GM12872 (cell line): ENCODE measurements around the gene DARS1.

Experiments used
- TF ChIP-seq, protein P1 (sequence below): IDR thresholded peaks from 3 replicates; pipeline ENCODE4 v1.5.1; 2011; ENCODE audit warnings: low read depth, mild to moderate bottlenecking, low read length, moderate library complexity; ENCODE audit not compliant: insufficient read depth

The DARS1 gene

DNA sequence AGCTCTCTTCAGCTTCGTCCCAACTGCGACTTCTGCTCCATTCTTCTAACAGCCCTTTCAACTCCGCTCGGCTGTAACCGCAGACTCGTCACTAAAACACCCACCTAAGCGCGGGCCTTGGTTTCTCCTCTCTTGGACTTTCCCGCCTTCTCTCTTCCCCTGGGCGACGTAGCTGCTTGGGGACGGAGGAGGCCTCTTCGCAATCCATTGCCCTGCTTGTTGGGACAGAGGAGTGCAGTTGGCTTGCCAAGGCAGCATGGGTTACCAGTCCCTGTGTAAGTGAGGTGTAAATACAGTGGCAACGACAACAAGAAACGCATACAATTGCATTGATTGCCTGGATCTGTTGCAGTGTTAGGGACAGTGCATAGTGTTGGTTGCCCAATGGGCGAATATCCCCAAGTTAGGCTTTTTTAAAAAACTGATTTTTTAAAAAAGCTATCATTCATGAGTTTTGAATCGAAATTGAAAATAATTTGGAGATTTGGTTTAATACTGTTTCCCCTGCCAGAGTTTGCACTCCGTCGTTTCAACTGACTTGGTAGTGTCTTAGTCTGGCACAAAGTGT is 484 bp upstream of the DARS1 start:
- TF ChIP-seq, protein P1, sequence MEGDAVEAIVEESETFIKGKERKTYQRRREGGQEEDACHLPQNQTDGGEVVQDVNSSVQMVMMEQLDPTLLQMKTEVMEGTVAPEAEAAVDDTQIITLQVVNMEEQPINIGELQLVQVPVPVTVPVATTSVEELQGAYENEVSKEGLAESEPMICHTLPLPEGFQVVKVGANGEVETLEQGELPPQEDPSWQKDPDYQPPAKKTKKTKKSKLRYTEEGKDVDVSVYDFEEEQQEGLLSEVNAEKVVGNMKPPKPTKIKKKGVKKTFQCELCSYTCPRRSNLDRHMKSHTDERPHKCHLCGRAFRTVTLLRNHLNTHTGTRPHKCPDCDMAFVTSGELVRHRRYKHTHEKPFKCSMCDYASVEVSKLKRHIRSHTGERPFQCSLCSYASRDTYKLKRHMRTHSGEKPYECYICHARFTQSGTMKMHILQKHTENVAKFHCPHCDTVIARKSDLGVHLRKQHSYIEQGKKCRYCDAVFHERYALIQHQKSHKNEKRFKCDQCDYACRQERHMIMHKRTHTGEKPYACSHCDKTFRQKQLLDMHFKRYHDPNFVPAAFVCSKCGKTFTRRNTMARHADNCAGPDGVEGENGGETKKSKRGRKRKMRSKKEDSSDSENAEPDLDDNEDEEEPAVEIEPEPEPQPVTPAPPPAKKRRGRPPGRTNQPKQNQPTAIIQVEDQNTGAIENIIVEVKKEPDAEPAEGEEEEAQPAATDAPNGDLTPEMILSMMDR: no peak

DNA sequence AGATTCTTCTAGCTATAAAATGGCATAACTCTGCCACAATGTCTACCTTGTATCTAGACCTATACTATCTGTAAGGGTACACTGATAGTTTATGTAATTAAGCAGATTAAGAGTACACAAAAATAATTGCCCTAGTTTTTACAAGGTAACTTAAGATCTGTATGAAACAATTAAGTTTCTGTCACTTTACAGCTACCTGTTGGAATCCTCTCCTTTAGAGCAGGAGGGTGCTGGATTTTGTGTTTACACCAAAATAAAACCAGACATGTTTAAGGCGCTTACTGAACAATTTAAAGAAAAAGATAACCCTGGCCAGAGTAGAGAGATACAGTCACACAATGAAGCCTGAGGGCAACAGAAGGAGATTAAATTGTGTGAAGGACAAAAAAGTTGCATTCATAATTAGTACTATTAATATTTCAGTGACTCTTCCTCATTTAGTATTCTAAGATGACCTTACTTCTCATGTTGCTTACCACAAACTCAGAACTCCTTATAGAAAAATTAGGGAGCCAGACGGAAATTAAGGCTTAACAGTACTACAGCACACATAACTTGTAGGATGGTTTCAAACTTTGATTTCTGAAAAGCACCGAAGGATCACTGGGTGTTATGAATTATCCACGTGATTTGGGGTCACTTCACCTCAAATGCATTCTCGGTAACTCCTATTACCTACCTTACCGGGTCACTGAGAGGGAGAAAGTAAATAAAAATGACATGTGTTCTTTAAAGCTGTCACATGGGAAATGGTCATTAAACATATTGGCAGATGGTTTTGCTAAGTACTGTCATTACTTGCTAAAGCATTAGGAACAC is 1.0 kb downstream of the DARS1 start:
- TF ChIP-seq, protein P1: no peak

DNA sequence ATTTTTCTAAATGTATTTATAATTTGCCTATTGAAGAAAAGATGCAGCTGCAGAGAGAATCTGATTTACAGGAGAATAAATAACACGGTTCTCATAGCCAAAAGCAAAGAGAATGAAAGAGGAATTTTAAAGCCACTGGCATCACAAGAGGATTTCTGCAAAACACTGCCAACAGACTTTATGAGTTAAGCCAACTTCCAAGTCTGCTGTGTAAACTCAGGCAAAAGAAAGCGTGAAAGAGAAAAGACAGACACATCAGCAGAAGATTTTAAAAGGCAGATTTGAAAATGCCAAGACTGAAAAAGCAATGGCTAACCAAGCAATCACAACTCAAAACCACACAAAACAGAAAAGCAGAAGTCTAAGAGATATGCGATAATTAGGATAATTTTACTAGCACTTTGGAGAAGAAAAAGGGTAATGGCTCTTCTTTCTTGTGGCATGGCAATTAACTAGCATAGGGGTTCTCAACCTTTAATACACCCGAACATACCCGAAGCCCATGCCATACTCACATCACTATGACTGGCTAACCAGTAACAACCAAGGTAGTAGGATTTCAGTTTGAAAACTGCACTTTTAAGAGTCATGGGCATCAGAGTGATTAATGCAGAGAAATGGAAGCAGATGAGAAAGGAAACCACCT is 4.9 kb downstream of the DARS1 start:
- TF ChIP-seq, protein P1: no peak

DNA sequence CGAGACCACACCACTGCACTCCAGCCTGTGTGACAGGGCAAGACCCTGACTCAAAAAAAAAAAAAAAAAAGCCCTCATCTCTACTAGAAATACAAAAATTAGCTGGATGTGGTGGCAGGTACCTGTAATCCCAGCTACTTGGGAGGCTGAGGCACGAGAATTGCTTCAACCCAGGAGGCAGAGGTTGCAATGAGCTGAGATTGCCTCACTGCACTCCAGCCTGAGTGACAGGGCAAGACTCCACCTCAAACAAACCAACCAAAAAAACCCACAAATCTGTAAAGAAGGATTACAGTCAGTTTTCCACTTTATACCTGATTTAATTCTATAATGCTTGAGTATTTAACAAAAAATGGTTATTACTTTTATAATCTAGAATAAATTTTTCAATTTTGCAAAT is 9.7 kb downstream of the DARS1 start:
- TF ChIP-seq, protein P1: no peak

DNA sequence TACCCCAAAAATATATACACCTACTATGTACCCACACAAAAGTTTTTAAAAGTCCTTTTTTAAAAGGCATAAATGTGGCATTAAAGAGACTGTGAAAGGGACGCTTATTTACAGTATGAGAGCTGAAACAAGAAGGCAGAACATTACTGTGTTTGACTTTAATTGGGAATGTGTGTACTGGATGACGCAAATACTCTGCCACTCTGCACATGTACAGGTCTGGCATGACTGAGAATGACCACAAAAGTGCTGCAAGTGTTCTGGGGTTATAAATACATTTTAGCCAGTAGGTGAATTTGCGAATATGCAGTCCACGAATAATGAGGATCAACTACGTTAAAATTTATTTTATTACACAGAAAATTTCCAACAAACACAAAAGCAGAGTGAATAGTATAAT is 11.4 kb downstream of the DARS1 start:
- TF ChIP-seq, protein P1: no peak

DNA sequence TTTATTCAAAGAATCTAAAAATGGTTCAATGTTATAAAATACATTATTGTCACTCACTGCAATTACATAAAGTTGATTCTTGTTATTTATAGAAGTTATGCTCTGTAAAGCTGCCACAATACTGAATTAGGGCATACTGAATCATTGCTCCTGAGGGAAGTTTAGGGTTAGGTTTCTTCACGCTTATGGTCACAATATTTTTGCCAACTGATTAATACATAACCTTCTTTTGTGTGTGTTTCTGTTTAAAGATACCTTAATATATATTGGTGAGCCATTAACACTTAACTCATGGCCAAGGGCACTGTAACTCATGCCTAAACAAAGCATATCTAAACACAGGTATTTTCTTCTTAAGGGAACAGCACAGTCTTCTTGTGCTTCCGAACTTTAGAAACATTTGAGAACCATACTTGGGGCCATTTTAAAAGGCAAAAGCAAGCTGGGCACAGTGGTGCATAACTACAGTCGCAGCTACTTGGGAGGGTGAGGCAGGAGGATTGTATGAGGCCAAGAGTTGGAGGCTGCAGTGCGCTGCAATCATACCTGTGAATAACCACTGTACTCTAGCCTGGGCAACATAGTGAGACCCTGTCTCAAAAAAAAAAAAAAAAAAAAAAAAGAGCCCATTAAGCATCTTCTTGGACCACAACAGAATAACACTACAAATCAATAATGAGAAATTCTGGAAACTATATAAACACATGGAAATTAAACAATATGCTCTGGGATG is 15.6 kb downstream of the DARS1 start:
- TF ChIP-seq, protein P1: no peak

DNA sequence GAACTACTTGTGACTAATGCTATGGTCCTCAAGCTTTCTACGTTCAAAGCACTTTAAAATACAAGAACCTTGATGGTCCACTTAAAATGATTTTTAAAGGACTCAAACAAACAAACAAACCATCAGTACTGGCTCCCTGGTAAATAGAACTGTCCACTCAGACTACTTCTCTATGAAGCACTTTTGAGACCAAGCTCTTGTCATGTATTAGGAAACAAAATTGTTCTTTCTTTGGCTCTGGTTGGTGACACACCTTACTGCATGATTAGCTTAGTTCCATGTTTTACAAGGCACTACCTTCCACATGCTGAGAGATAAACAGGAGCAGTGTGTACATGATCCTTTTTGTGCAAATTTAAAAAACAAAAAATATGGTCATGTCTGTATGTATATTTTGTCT is 19.7 kb downstream of the DARS1 start:
- TF ChIP-seq, protein P1: no peak
